NB4 (cell line): ENCODE results near the gene PDE7B.

ENCODE experiments used
- CTCF ChIP-seq: IDR thresholded peaks from one replicate; pipeline ENCODE4 v1.5.1; 2012; ENCODE audit warnings: low read depth, low read length
- MAX ChIP-seq: IDR thresholded peaks from 2 replicates; pipeline ENCODE4 v1.6.1; 2011; ENCODE audit warnings: low read depth, low read length
- MYC ChIP-seq: IDR thresholded peaks from 2 replicates; pipeline ENCODE4 v1.6.1; 2011; ENCODE audit warnings: low read depth, low read length
- POLR2A ChIP-seq: IDR thresholded peaks from 2 replicates; pipeline ENCODE4 v1.6.1; 2011; ENCODE audit warnings: mild to moderate bottlenecking; ENCODE audit not compliant: insufficient read length; ENCODE audit errors: extremely low read depth

GRCh38 chr6:136137739-136138402 lies 286.4 kb downstream of the PDE7B start:
- TF ChIP-seq CTCF (no peak), MAX (no peak), POLR2A (no peak), MYC (no peak)
